GM12878 (cell line): ENCODE data around the gene TM7SF2. TPM values are rescaled to one million over a fixed set of nuclear protein-coding genes. Genes with fewer than 3 reads are reported as not detected.
A peak's percentile ranks its signal among the peaks of the same experiment; 100 is the strongest.

Source experiments
- BHLHE40 ChIP-seq, 2 experiments: fragments of 450-650 bp in 1 of 2; IDR thresholded peaks; 2 replicates each; pipeline ENCODE4 v1.6.1; 2011 to 2017; ENCODE audit warnings: low read depth in 2 of 2, borderline replicate concordance in 1 of 2, improper control_type of control experiment in 1 of 2, low read length in 1 of 2, mild to moderate bottlenecking in 1 of 2
- CBX3 ChIP-seq: fragments of 200-600 bp; sonication (generic); IDR thresholded peaks from 2 replicates; pipeline ENCODE4 v1.6.1; 2016; ENCODE audit warnings: low read depth, borderline replicate concordance
- CEBPZ ChIP-seq: fragments of 150-350 bp; IDR thresholded peaks from 2 replicates; pipeline ENCODE4 v1.6.1; 2016; ENCODE audit warnings: low read depth, low read length
- CHD1 ChIP-seq: IDR thresholded peaks from 2 replicates; pipeline ENCODE4 v1.6.1; 2012; ENCODE audit warnings: low read depth, low read length, improper control_type of control experiment
- E2F8 ChIP-seq: fragments of 450-650 bp; IDR thresholded peaks from 2 replicates; pipeline ENCODE4 v1.6.1; 2018; ENCODE audit warnings: mild to moderate bottlenecking, low read depth, moderate library complexity; ENCODE audit not compliant: partially characterized antibody
- EED ChIP-seq: sonication (generic); IDR thresholded peaks from 2 replicates; pipeline ENCODE4 v1.6.1; 2016; ENCODE audit warnings: antibody characterized with exemption, low read depth
- ELK1 ChIP-seq: IDR thresholded peaks from 2 replicates; pipeline ENCODE4 v1.6.1; 2012; ENCODE audit warnings: low read depth, low read length, improper control_type of control experiment
- EP300 ChIP-seq, 2 experiments: fragments of 150-350 bp in 1 of 2; IDR thresholded peaks; 2 replicates each; pipeline ENCODE4 v1.6.1; 2011 to 2012; ENCODE audit warnings: low read depth in 2 of 2, low read length in 2 of 2, borderline replicate concordance in 1 of 2, improper control_type of control experiment in 1 of 2, inconsistent platforms in 1 of 2; ENCODE audit not compliant: control insufficient read depth in 1 of 2
- HDAC2 ChIP-seq: fragments of 200-600 bp; sonication (generic); IDR thresholded peaks from 2 replicates; pipeline ENCODE4 v1.6.1; 2017
- IKZF1 ChIP-seq: fragments of 450-650 bp; conservative IDR thresholded peaks from 2 replicates; pipeline ENCODE4 v1.6.1; 2017; ENCODE audit warnings: antibody characterized with exemption, mild to moderate bottlenecking
- IRF4 ChIP-seq: IDR thresholded peaks from 2 replicates; pipeline ENCODE4 v1.6.1; 2011; ENCODE audit warnings: low read depth, low read length
- KAT2A ChIP-seq: conservative IDR thresholded peaks from 2 replicates; pipeline ENCODE4 v1.6.1; 2011; ENCODE audit warnings: low read depth, low read length; ENCODE audit not compliant: control insufficient read depth
- MLLT1 ChIP-seq: fragments of 450-650 bp; IDR thresholded peaks from 2 replicates; pipeline ENCODE4 v1.6.1; 2016; ENCODE audit warnings: mild to moderate bottlenecking
- MXI1 ChIP-seq: fragments of 150-350 bp; IDR thresholded peaks from 2 replicates; pipeline ENCODE4 v1.6.1; 2011; ENCODE audit warnings: low read depth, mild to moderate bottlenecking, inconsistent platforms, low read length, improper control_type of control experiment
- MYC ChIP-seq: IDR thresholded peaks from 2 replicates; pipeline ENCODE4 v1.6.1; 2011; ENCODE audit warnings: mild to moderate bottlenecking, low read length, moderate library complexity, inconsistent platforms; ENCODE audit not compliant: insufficient read depth, insufficient replicate concordance, insufficient read length, severe bottlenecking
- NBN ChIP-seq: fragments of 450-650 bp; IDR thresholded peaks from 2 replicates; pipeline ENCODE4 v1.6.1; 2016
- NFYB ChIP-seq: IDR thresholded peaks from 2 replicates; pipeline ENCODE4 v1.6.1; 2011; ENCODE audit warnings: low read depth, mild to moderate bottlenecking, low read length, improper control_type of control experiment, moderate library complexity; ENCODE audit not compliant: insufficient read depth
- PAX8 ChIP-seq: fragments of 450-650 bp; IDR thresholded peaks from 2 replicates; pipeline ENCODE4 v1.6.1; 2017; ENCODE audit warnings: mild to moderate bottlenecking, moderate library complexity
- POLR2A ChIP-seq: IDR thresholded peaks from 2 replicates; pipeline ENCODE4 v1.6.1; 2011; ENCODE audit warnings: low read depth, mild to moderate bottlenecking, low read length
- SIN3A ChIP-seq: IDR thresholded peaks from 2 replicates; pipeline ENCODE4 v1.6.1; 2012; ENCODE audit warnings: low read depth, low read length, improper control_type of control experiment
- SREBF1 ChIP-seq: IDR thresholded peaks from 2 replicates; pipeline ENCODE4 v1.6.1; 2012; ENCODE audit warnings: mild to moderate bottlenecking, low read length
- TCF7 ChIP-seq: IDR thresholded peaks from 2 replicates; pipeline ENCODE4 v1.6.1; 2014; ENCODE audit warnings: antibody characterized with exemption, borderline replicate concordance
- ZNF384 ChIP-seq: IDR thresholded peaks from 2 replicates; pipeline ENCODE4 v1.6.1; 2012; ENCODE audit warnings: low read depth, mild to moderate bottlenecking, low read length, improper control_type of control experiment, borderline replicate concordance
- ZZZ3 ChIP-seq: IDR thresholded peaks from 2 replicates; pipeline ENCODE4 v1.6.1; 2011; ENCODE audit warnings: low read depth; ENCODE audit not compliant: control insufficient read depth, insufficient read length
- polyA plus RNA-seq, 11 experiments: library from polyadenylated mRNA; depleted of rRNA in 4 of 11; unstranded in 6 of 11; stranded (reverse) in 5 of 11; fragments of >200 nt; fragmentation: Nextera tagmentation in 4 of 11; fragmentation: Illumina TruSeq in 1 of 11; extraction: Ambion mirVana in 4 of 11; extraction: Trizol in 1 of 11; gene quantifications; 1 replicate in 1 of 11; 2 replicates in 10 of 11; pipeline versions ENCODE4 v1.2.1 to v1.2.3, GENCODE V29; 2011 to 2016; ENCODE audit warnings: inconsistent platforms in 2 of 11, missing spikeins in 2 of 11, low read depth in 1 of 11
- total RNA-seq, 4 experiments: library from RNA; depleted of rRNA in 3 of 4; stranded (reverse); fragments of >200 nt in 3 of 4; fragmentation: Illumina TruSeq in 1 of 4; extraction: Trizol in 1 of 4; gene quantifications; 2 replicates each; pipeline versions ENCODE4 v1.2.1 to v1.2.3, GENCODE V29; 2013 to 2021

TM7SF2 gene
- total and polyA plus RNA-seq, 10 of the 15 experiments (the other 5 are each of a cell fraction or from before 2014, with no cell fraction given), result 0.52 to 57.7 (median 20.7) TPM

GRCh38 chr11:65110354-65110861 is 1.3 kb upstream of the TM7SF2 start (continued):
- TF ChIP-seq ELK1 (no peak), MYC (no peak), MLLT1 (no peak), ZZZ3 (no peak), KAT2A (no peak), BHLHE40 (IDR thresholded peaks at IDR 0.05; ENCODE audit: borderline replicate concordance in 1 of 2, low read depth in 2 of 2, low read length in 1 of 2) (peak in 1 of 2 experiments; percentile 56; a peak in 1 of 4 replicates), TCF7 (no peak), NBN (0 out of 2 replicates have a peak, but pooled peaks have one; percentile 31), HDAC2 (no peak), POLR2A (no peak; the same call in 1 of the 2 replicates), NFYB (no peak), EP300 (IDR thresholded peaks at IDR 0.05; ENCODE audit: borderline replicate concordance in 1 of 2, control insufficient read depth in 1 of 2, low read depth in 2 of 2, low read length in 2 of 2) (no peak), PAX8 (no peak), ZNF384 (no peak), IKZF1 (no peak), CBX3 (no peak), IRF4 (no peak), SREBF1 (no peak), SIN3A (no peak), E2F8 (no peak), CHD1 (no peak), CEBPZ (no peak), EED (no peak), MXI1 (peak; percentile 53; the same call in 1 of the 2 replicates)
